Ramos (cell line): ENCODE data around the gene CAMKK1.
"Not testable (repeated sequence)": the region's sequence is repeated elsewhere in the genome, so short reads cannot be mapped to it uniquely, and the experiment has no call there.

Source experiments
- in situ Hi-C: fragments of 300-500 bp; cut with MboI; formaldehyde crosslinking; loops from one replicate; pipeline ENCODE4 v1.14.3; 2022; ENCODE audit warnings: low sequenced_read_pairs; ENCODE audit not compliant: unreplicated experiment

The CAMKK1 gene

DNA sequence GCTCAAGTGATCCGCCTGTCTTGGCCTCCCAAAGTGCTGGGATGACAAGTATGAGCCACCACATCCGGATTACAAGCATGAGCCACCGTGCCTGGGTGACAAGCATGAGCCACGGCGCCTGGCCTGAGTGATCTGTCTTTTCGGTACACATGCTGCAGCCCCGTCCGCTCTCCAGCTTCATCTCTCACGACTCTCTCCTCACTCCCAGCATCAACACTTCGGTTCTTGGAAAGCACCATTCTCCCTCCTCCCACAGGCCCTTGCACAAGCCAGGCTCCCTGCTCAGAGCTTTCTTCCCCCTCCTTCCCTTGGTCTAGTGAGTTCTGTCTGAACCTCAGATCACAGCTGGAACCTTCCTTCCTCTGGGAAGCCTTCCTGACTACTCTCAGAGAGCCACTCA lies 40.3 kb downstream of the CAMKK1 start:
- in situ Hi-C loops = no loop called here

DNA sequence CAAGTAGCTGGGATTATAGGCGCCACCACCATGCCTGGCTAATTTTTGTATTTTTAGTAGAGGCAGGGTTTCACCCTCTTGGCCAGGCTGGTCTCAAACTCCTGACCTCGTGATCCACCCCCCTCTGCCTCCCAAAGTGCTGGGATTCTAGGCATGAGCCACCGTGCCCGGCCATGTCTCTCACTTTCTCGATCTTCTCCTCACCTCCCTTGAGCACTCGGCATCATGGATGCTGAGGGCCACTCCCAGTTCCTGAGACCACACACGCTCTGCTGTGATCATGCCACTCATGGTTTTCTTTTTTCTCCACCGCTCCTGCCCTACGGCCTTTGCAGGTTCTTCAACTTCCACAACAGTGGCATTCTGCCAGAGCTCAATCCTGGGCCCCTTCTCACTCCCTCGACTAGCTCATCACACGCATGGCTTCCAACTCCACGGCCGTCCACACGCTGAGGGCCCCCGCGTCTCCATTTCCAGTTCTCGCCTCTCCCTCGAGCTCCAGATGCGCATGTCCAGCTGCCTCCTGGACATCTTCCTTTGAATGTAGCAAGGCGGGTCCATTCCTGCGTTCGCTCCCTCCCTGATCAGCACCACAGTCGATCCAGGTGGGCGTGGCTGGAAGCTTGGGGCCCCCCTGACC lies 41.3 kb downstream of the CAMKK1 start:
- in situ Hi-C loops = no loop called here

DNA sequence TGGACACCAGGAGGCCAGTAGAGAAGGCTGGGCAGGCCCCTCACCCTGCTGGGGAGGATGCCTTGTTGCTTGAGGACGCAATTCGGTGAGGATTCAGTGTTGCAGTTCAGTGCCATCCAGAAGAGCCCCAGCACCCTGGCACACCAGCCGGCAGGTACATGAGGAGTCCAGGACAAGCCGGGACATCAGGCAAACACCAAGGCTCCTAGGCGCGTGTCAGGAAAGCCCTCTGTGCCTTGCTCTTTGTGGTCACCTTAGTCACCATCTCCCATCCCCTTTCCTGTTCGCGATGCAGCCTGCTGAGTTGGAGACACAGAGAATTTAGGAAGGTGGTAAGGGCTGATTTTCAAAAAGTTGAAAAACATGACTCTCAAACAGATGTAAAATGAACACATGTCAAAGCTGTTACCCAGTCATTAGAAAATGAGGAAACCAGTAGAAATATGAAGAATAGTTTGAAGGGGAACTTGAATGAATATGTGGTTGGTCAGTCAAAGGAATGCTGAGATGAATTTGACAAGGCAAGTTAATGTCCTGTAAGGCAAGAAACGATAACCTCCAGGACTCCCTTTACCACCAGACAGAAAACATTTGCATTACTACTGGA lies 44.5 kb downstream of the CAMKK1 start:
- in situ Hi-C loops = no loop called here

DNA sequence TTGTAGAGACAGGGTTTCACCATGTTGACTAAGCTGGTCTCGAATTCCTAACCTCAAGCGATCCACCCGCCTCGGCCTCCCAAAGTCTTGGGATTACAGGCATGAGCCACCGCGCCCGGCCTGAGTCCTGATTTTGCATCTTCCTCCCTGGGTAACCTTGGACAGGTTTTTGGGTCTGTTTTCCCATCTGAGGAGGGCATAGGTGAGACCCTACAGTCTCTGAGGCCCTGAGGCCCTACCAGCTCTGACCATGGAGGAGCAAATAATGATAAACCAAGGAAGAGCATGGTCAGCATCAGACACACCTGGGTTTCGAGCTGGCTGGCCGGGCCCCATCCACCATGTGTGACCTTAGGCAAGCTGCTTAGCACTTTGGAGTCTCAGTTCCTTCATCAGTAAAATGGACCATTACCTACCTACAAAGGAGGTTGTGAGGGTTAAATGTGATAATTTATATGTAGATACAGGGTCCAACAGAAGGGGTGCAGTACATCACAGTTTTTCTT lies 45.6 kb downstream of the CAMKK1 start:
- in situ Hi-C loops = no loop called here

DNA sequence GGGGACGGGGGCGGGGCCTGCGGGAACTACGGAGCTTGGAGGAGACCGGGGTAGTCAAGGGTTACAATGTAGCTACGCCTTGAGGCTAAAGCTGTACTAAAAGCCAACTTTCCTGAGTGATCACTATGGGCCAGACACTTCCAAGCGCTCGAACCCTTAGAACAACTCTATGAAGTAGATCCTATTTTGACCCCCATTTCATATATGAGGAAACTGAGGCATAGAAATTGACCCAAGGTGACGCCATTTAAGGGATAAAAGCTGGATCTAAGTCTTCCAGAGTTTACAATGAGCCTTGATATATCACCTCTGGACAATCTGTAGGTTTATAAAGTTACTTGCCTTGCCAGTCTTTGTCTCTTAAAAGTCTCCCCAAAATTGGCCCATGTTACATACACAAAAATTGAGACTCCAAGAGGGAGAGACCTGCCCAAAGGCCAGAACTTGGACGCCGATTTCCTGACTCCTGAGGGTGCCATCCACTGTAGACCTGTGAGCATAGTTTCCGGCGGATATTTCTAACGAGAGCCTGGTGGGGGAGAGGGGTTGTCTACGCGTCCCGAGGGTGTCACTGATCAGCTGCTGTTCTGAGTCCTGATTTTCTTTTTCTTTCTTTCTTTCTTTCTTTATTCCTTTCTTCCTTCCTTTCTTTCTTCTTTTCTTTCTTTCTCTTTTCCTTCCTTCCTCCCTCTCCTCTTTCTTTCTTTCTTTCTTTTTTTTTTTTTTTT lies 46.3 kb downstream of the CAMKK1 start:
- in situ Hi-C loops = no loop called here

DNA sequence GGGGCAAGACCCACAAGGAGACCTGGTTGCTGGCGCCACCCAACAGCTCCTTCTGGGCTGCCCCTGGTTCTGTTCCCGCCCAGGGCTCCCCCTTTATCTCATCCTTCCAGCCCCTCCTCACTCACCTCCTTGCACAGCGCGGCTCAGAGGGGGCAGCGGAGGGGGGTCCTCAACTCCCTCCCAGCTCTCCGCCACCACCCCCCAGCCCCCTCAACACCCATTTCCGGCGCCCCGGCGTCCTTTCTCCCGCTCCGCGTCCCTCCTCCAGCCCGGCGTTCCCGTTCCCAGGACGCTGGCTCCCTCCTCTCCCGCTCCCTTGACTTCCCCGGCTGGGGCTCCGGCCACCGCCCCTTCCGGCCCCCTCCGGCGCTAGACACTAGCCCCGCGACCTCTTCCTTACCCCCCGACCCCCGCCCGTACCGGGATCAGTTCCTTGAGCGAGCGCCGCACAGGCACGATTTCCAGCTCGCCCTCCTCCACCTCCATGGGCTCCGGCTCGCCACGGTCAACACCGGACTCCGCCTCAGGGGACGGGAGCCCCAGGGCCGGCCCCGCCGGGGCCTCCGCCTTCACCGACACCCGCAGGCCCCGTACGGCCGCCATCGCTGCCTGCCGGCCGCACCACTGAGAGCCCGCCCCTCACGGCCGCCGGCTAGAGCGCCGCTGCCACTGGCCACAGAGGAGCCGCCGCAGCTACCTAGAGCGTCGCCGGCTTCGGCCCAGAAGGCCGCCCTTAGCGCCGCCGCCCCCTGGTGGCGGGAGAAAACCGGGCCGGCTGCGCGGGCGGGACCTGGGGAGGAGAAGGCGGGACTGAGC lies 47.0 kb downstream of the CAMKK1 start, which contains the start of gene NCBP3:
NCBP3 (minus strand) TSS at position 626 of the 816 bp plus-strand sequence; CDS start at position 603, 23 bp downstream.
- in situ Hi-C loops = no loop called here

DNA sequence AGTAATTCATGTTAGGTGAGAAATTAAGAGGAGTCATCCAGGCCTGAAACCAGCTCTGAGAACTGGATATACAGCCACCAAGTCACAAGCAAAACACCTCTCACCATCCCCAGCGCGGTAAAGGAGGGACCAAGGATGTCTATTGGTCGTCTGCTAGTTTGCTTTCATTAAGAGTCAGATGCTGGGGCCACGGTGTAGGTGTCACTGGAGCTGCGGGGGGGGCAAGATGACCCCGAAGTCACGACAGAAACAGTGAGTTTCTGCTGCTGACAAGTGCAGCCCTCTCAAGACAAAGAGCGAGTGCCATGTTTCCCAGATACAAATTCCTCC lies 47.6 kb downstream of the CAMKK1 start:
- in situ Hi-C loops = no loop called here

DNA sequence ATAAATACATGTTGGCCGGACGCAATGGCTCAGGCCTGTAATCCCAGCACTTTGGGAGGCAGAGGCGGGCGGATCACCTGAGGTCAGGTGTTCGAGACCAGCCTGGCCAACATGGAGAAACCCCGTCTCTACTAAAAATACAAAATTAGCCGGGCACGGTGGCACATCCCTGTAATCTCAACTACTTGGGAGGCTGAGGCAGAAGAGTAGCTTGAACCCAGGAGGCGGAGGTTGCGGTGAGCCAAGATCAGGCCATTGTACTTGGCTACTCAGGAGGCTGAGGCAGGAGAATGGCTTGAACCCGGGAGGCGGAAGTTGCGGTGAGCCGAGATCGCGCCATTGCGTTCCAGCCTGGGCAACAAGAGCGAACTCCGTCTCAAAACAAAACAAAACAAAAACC lies 48.3 kb downstream of the CAMKK1 start:
- in situ Hi-C loops = not testable (repeated sequence)

DNA sequence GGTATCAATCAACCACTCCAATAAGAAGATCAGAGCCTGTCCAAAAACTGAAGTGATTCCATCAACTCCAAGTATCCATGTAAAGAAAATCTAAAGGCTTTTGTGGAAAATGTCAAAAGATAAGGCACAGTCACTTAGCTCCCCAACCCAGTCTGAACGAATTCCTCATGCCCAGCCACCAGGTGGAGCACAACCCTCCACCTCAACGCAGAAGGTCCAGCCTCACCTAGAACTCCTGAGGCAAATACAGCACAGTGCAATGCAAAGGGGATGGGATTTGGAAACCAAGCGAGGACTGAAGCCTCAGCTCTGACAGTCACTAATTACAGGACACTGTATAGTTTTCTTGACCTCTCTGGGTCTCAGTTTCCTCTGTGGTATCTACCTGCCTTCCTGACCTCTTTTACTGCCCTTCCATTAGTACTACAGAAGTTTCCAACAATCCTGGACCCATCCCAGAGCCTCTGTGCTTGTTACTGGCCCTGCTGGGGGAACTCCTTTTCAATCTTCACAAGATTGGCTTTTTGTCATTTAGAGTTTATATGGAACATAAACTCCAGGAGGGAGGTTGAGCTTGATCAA lies 48.8 kb downstream of the CAMKK1 start:
- in situ Hi-C loops = no loop called here

DNA sequence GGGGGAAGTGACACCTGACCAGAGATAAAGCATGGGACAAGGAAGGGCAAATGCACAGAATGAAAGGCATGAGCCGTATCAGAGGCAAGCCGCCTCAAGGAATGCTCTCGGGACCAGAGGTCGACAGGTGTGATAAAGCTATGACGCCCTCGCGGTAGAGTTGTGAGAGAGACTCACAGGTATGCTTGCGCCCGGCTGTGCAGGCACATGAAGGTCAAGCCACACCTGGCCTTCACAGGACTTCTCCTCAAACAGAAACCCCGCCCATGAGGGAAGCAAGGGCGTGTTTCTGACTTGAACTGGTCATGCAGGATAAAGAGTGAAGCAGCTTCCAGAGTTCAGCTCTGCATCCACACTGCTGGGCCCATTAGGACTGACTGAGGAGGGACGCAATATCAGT lies 54.6 kb downstream of the CAMKK1 start:
- in situ Hi-C loops = no loop called here

DNA sequence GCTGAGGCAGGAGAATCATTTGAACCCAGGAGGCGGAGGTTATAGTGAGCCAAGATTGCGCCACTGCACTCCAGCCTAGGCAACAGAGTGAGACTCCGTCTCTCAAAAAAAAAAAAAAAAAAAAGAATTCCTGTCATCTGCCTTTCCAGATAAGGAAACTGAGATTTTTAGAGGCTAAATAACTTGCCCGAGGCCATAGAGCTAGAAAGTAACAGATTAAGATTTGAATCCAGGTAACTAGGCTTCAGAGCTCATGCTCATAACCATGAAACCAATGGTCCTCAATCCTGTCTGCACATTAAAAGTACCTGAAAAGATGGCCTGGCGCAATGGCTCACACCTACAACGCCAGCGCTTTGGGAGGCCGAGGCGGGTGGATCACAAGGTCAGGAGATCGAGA lies 56.3 kb downstream of the CAMKK1 start:
- in situ Hi-C loops = no loop called here

DNA sequence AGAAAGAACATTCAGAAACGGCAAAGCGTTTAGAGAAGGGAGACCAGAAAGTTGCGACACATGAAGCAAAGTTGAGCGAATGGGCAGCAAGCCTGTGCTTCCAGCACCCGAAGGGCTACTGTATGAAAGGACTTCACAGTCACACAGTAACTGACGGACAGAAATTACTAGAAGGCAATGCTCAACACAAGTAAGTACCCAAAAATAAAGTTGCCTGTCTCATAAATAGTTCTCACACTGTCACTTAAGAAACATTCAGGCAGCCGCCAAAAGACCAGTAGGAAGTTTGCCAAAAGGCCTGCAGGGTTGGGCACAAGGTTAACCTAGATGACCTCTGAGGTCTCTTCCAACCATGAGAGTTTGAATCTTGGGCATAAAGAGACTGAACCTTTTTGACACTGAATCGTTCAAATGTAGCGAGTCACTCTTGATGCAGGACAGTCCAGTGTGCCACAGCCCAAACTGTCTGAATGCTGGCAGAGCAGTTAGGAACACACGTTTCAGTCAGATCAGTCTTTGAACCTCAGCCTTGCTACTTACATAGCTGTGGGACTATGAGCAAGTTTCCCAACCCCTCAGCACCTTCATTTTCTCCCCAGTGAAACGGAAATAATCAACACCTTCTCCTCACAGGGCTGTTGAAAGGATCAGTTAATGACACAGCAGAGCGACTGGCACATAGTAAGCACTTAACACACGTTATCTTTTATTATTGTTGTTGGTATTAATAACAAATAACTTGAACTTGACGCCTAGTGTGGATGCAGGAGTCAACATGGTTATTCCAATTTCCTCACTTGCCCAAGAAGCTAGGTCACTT lies 57.2 kb downstream of the CAMKK1 start:
- in situ Hi-C loops = no loop called here

DNA sequence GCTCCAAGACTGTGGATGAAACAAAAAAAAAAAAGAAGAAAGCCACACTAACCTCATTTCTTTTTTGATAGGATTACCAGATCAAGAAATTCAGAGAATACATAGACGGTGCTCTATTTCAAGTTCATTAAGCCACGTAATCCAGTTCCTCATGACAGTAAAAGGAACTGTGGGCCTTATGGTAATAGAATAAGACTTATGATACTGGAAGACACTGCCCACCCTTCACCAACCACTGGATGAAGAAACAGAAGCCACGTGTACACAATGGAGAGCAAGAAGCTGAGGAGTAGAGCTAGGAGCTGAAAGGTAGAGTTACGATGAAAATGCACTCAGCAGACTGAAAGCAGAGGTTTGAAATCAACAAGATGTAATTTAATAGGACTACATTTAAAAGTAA lies 58.0 kb downstream of the CAMKK1 start:
- in situ Hi-C loops = no loop called here

DNA sequence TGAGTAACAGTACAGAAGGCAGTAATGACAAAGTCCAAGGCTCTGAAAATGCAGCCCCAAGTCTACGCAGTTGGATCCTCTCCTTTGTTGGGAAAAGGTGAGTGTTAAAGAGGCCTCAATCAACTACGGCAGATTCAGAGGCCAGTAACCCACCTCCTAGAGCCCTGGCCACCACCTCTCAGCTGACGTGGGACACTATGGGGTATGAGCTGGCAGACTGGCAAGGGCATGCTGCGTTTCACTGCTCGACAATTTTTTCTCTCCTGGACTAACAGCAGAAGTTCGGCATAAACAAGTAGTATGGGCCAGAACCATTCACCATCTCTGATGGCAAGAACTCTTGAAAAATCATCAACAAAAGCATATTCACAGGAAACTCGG lies 64.0 kb downstream of the CAMKK1 start:
- in situ Hi-C loops = no loop called here

DNA sequence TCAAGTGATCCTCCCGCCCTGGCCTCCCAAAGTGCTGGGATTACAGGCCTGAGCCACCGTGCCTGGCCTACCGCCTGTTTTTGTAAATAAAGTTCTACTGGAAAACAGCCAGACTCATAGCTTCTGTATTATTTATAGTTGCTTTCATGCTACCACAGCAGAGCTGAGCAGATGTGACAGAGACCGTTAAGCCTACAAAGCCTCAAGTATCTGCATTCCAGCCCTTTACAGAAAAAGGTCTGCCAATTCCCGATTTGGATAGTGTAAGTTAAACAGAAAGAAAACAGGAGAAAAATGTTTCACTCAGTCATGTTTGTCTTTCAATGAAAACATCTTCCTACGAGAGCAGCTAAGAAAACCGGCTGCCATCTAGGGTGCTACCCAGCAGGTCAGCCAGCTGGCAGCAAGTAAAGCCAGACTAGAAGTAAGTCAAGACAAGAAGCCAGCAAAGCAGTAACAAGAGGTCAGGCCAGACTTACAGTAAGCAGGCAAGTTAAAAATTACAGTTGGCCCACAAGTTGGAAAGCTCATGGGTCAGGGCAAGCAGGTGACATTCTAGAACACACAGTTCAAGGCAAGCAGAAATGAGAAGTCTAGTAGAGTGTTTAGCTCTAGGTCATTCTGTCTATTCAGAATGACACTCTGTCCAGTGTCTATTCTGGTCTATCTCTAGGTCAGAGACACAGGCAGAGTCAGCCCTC lies 64.6 kb downstream of the CAMKK1 start:
- in situ Hi-C loops = no loop called here

DNA sequence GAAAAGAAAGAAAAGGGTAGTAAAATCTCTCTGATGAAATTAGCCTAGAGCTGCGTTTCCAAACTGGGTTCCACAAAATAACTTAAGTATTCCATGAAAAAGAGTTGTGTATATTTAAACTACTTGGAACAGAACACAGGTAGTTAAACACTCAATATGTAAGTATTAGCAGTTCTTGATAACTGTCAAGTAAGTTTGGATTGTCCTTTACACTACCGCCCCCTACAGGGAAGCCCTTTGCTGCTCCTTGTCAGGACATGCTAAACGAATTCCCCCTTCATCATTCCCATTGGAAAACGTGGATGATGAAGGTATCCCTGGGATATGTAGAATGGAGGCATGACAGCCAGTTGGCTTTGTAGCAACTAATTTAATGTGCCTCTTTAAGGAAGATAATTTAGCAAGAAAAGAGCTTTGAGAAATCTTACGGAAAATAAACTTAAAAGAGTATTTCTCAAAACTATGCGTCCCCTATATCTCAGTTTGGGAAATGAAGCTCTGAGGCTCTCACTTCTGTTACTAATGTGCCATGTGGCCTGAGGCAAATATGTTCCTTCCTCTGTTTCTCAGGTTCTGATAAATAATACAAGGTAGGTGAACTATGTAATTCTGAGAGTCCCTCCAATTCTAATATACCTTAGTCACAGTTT lies 65.6 kb downstream of the CAMKK1 start:
- in situ Hi-C loops = no loop called here

DNA sequence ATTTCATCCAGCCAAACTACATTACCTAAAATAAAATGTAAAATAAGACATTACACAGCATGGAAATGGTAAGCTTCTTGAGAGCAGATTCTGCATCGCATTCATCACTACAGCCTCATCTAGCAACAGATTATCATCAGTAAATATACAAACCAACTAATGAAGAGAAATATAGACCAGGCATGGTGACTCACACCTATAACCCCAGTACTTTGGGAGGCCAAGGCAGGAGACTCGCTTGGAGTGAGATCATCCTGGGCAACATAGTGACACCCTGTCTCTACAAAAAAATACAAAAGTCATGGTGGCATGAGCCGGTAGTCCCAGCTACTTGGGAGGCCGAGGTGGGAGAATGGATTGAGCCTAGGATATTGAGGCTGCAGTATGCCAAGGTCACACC lies 66.7 kb downstream of the CAMKK1 start:
- in situ Hi-C loops = no loop called here

DNA sequence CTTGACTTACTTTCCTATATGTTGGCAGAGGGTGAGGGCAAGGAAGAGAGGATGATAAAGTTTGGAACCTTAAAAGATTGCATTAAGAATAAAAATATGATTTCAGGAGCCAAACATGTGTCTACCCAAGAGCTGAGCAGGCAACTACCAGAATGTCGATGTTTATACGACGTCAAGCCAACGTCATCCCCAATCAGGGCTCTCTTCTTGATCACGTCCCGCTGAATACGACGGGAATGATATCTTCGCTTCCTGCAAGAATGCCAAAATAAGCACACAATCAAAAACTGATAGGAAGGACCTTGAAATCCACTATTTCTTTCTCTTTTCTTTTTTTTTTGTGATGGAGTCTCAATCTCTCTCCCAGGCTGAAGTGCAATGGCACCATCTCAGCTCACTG lies 71.8 kb downstream of the CAMKK1 start:
- in situ Hi-C loops = loop anchor here (5.0 kb wide), 1 partner anchor 84 kb away; no protein-coding TSS in a partner anchor
